GDM1 (cell line): ENCODE data around the gene NFATC2IP.
"Not testable (repeated sequence)": the region's sequence is repeated elsewhere in the genome, so short reads cannot be mapped to it uniquely, and the experiment has no call there.

Experiments used
- DNase-seq: peaks from one replicate; lab custom pipeline; 2025; lab: John Stamatoyannopoulos, UW

The NFATC2IP gene

GRCh38 chr16:28926284-28926683 is 24.5 kb upstream of the NFATC2IP start:
- not testable (repeated sequence) for DNase-seq

GRCh38 chr16:28927815-28928214 is 22.9 kb upstream of the NFATC2IP start:
- no peak for DNase-seq

GRCh38 chr16:28930203-28930602 is 20.5 kb upstream of the NFATC2IP start:
- no peak for DNase-seq

- peak; percentile 21 for DNase-seq
Observed at GRCh38 chr16:28930652-28931051, 20.1 kb upstream of the NFATC2IP start.

- no peak for DNase-seq
Observed at GRCh38 chr16:28931801-28932225, 18.9 kb upstream of the NFATC2IP start, which contains the start of gene CD19. TSS of gene CD19 (plus strand) at chr16:28931971. CDS start at chr16:28932001, 30 bp downstream.

GRCh38 chr16:28932339-28933141 is 18.2 kb upstream of the NFATC2IP start:
- DNase-seq: no peak

- DNase-seq: no peak
Observed at GRCh38 chr16:28933171-28933570, 17.6 kb upstream of the NFATC2IP start.

- DNase-seq: no peak
Observed at GRCh38 chr16:28935346-28935745, 15.4 kb upstream of the NFATC2IP start.

GRCh38 chr16:28935924-28936783 is 14.6 kb upstream of the NFATC2IP start:
- peak; percentile 78 for DNase-seq

GRCh38 chr16:28936784-28937155 is 14.0 kb upstream of the NFATC2IP start:
- no peak for DNase-seq

- DNase-seq: no peak
Observed at GRCh38 chr16:28937222-28937876, 13.4 kb upstream of the NFATC2IP start.

GRCh38 chr16:28938721-28939120 is 12.0 kb upstream of the NFATC2IP start:
- DNase-seq: no peak

- not testable (repeated sequence) for DNase-seq
Observed at GRCh38 chr16:28939825-28940224, 10.9 kb upstream of the NFATC2IP start.

- no peak for DNase-seq
Observed at GRCh38 chr16:28943281-28943680, 7.5 kb upstream of the NFATC2IP start.

- no peak for DNase-seq
Observed at GRCh38 chr16:28946681-28947080, 4.1 kb upstream of the NFATC2IP start.

- no peak for DNase-seq
Observed at GRCh38 chr16:28951410-28951943, 740 bp downstream of the NFATC2IP start.

GRCh38 chr16:28958216-28958615 is 7.5 kb downstream of the NFATC2IP start:
- no peak for DNase-seq

- no peak for DNase-seq
Observed at GRCh38 chr16:28958836-28959235, 8.1 kb downstream of the NFATC2IP start.

- no peak for DNase-seq
Observed at GRCh38 chr16:28964072-28964471, 13.3 kb downstream of the NFATC2IP start.

GRCh38 chr16:28964496-28964895 is 13.8 kb downstream of the NFATC2IP start:
- DNase-seq: no peak

GRCh38 chr16:28967156-28967555 is 16.4 kb downstream of the NFATC2IP start:
- DNase-seq: no peak

- DNase-seq: not testable (repeated sequence)
Observed at GRCh38 chr16:28969696-28970095, 19.0 kb downstream of the NFATC2IP start.
